ENCODE results near the gene CAMK2A.

CAMK2A gene

GRCh38 chr5:150299571-150300327 is 10.2 kb upstream of the CAMK2A start:
- DNase-seq (ENCODE audit: low read depth), result no peak

- no peak for DNase-seq (ENCODE audit: low read depth)
Observed at GRCh38 chr5:150298701-150299451, 9.3 kb upstream of the CAMK2A start.

- DNase-seq (ENCODE audit: low read depth), result no peak
Observed at GRCh38 chr5:150297934-150298595, 8.5 kb upstream of the CAMK2A start.

- DNase-seq (ENCODE audit: low read depth), result no peak
Observed at GRCh38 chr5:150297236-150297890, 7.8 kb upstream of the CAMK2A start.

- DNase-seq (ENCODE audit: low read depth), result no peak
Observed at GRCh38 chr5:150296496-150296895, 6.9 kb upstream of the CAMK2A start.

GRCh38 chr5:150295741-150296486 is 6.3 kb upstream of the CAMK2A start:
- no peak for DNase-seq (ENCODE audit: low read depth)

- DNase-seq (ENCODE audit: low read depth), result no peak
Observed at GRCh38 chr5:150295172-150295634, 5.6 kb upstream of the CAMK2A start.

GRCh38 chr5:150294551-150295071 is 5.0 kb upstream of the CAMK2A start:
- DNase-seq (ENCODE audit: low read depth), result no peak

- DNase-seq (ENCODE audit: low read depth), result no peak
Observed at GRCh38 chr5:150293091-150293941, 3.7 kb upstream of the CAMK2A start.

- no peak for DNase-seq (ENCODE audit: low read depth)
Observed at GRCh38 chr5:150291388-150292385, 2.1 kb upstream of the CAMK2A start.

GRCh38 chr5:150288791-150289190 is 782 bp downstream of the CAMK2A start:
- DNase-seq (ENCODE audit: low read depth), result no peak

GRCh38 chr5:150288361-150288760 is 1.2 kb downstream of the CAMK2A start:
- DNase-seq (ENCODE audit: low read depth), result no peak

- DNase-seq (ENCODE audit: low read depth), result no peak
Observed at GRCh38 chr5:150286820-150287219, 2.8 kb downstream of the CAMK2A start.

GRCh38 chr5:150285114-150285513 is 4.5 kb downstream of the CAMK2A start:
- no peak for DNase-seq (ENCODE audit: low read depth)

- DNase-seq (ENCODE audit: low read depth), result no peak
Observed at GRCh38 chr5:150284311-150284710, 5.3 kb downstream of the CAMK2A start.

GRCh38 chr5:150283904-150284303 is 5.7 kb downstream of the CAMK2A start:
- DNase-seq (ENCODE audit: low read depth), result no peak

GRCh38 chr5:150281987-150282386 is 7.6 kb downstream of the CAMK2A start:
- DNase-seq (ENCODE audit: low read depth), result no peak

GRCh38 chr5:150279330-150280020 is 10.1 kb downstream of the CAMK2A start:
- DNase-seq (ENCODE audit: low read depth), result no peak
